Lung (tissue), 12 donors: ENCODE results near the gene CBX5. TPM values are rescaled to one million over a fixed set of nuclear protein-coding genes. Genes with fewer than 3 reads are reported as not detected.
A peak's percentile ranks its signal among the peaks of the same experiment; 100 is the strongest.

Experiments used
- ATAC-seq: fragments of 200-7000 bp; cut with Tn5 transposase; one replicate; pipeline ENCODE4 v1.9.1; 2020; ENCODE audit warnings: moderate number of reproducible peaks; ENCODE audit not compliant: insufficient read depth, low FRiP score
- DNase-seq, 3 donors: peaks; one replicate each; pipeline ENCODE4 v3.0.0-alpha.2; 2013 to 2017
- H3K27ac ChIP-seq, 2 donors: one replicate each; pipeline ENCODE4 v1.5.1; 2013; ENCODE audit warnings: mild to moderate bottlenecking in 2 of 2, moderate library complexity in 2 of 2, control low read depth in 1 of 2, inconsistent platforms in 1 of 2, low read depth in 1 of 2, low read length in 1 of 2
- H3K27me3 ChIP-seq, 3 donors: one replicate each; pipeline ENCODE4 v1.5.1; 2013; ENCODE audit warnings: low read length in 2 of 3; ENCODE audit not compliant: control insufficient read depth in 3 of 3, insufficient read depth in 3 of 3
- H3K36me3 ChIP-seq, 4 donors: one replicate each; pipeline ENCODE4 v1.5.1; 2013; ENCODE audit warnings: low read length in 4 of 4, mild to moderate bottlenecking in 1 of 4, moderate library complexity in 1 of 4; ENCODE audit not compliant: control insufficient read depth in 4 of 4, insufficient read depth in 4 of 4
- H3K4me1 ChIP-seq, 5 donors: one replicate each; pipeline ENCODE4 v1.5.1; 2013; ENCODE audit warnings: low read length in 5 of 5, mild to moderate bottlenecking in 2 of 5, moderate library complexity in 1 of 5; ENCODE audit not compliant: control insufficient read depth in 5 of 5, insufficient read depth in 5 of 5
- H3K4me3 ChIP-seq: one replicate; pipeline ENCODE4 v1.5.1; 2013; ENCODE audit warnings: mild to moderate bottlenecking, control low read depth, moderate library complexity
- H3K9ac ChIP-seq, 2 donors: one replicate each; pipeline ENCODE4 v1.5.1; 2013; ENCODE audit warnings: low read length in 2 of 2, control low read depth in 1 of 2; ENCODE audit not compliant: insufficient read depth in 1 of 2
- H3K9me3 ChIP-seq, 4 donors: one replicate each; pipeline ENCODE4 v1.5.1; 2013; ENCODE audit warnings: low read length in 3 of 4, mild to moderate bottlenecking in 1 of 4, moderate library complexity in 1 of 4; ENCODE audit not compliant: control insufficient read depth in 4 of 4, insufficient read depth in 3 of 4
- WGBS, 2 donors: extraction: QIAGEN DNeasy Blood & Tissue Kit; methylation state at CpG; one replicate each; pipeline ENCODE4 v1.1.7; 2013; 5-methylcytosine and 5-hydroxymethylcytosine counted together
- polyA plus RNA-seq, 2 donors: library from polyadenylated mRNA; stranded (reverse); fragments of 200-250 nt; gene quantifications; one replicate each; pipeline ENCODE4 v1.2.1, GENCODE V29; 2013
- total RNA-seq, 2 donors: library from RNA; depleted of rRNA in 1 of 2; stranded (reverse); fragments of >200 nt in 1 of 2; gene quantifications; one replicate each; pipeline ENCODE4 v1.2.1, GENCODE V29; 2014 to 2021
- TF ChIP-seq, protein P1 (sequence below): IDR thresholded peaks from 2 replicates; pipeline ENCODE4 v1.5.1; 2012; ENCODE audit warnings: mild to moderate bottlenecking; ENCODE audit errors: control extremely low read depth, extremely low read depth
- donor health status: control.
- donor health status: control.
- donor health status: Bipolar disorder and iron deficiency.
- donor health status: healthy.
- donor health status: DM: yes; HTN: yes; CAD: no.

The CBX5 gene
- total and polyA plus RNA-seq, 4 donors = 8.3 to 78.3 (median 30.3) TPM

DNA sequence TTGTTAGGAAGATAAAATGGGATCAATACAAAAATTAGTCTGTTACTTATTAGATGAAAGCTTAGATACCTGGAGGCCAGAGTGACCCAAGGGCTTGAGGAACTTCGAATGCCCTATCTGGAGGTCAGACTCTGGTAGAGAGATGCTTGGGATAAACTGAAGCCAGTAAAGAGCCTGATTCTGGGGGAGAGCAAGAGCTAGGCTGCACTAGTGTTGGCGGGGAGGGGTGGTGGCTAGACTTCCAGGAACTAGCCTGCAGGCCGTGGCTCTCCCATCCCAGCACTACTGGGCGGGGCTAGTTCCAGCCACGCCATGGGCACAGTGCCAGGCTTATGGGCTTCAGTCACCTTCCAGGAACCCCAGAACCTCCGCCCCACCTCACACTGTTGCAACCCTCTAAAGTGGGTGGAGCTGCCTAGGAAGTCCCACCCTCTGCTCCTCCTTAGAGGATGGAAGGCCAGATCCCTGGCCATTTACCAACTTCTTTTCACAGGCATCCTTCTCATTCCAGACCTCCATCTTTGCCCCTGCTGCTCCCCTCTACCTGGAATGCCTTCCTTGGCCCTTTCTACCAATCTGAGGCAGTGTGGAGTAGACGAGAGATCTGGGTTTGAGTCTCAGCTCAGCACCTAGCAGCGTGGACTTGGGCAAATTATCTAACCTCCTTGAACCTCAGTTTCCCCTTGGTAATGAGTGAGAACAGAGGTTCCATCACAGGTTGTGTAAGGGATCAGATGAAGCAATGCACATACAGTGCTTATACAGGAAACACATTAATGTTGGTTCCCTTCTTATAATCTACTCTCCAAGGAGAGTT lies 27.2 kb upstream of the CBX5 start:
- Histone ChIP-seq H3K27me3 (peaks cover 0 to 5% (median 2%) of the 10 kb centered on the region in 3 donors), H3K27ac (peak overlapping the region in 1 of 2 donors; percentile 27), H3K4me1 (peaks cover 0 to 8% (median 3%) of the 10 kb centered on the region in 5 donors), H3K9ac (no peak overlapping the region), H3K4me3 (no peak overlapping the region), H3K36me3 (no peaks in the 10 kb centered on the region), H3K9me3 (no peaks in the 10 kb centered on the region)
- 18 to 33% methylated on average over 8 of the region's 8 CpGs for WGBS, 2 donors
- TF ChIP-seq, protein P1, sequence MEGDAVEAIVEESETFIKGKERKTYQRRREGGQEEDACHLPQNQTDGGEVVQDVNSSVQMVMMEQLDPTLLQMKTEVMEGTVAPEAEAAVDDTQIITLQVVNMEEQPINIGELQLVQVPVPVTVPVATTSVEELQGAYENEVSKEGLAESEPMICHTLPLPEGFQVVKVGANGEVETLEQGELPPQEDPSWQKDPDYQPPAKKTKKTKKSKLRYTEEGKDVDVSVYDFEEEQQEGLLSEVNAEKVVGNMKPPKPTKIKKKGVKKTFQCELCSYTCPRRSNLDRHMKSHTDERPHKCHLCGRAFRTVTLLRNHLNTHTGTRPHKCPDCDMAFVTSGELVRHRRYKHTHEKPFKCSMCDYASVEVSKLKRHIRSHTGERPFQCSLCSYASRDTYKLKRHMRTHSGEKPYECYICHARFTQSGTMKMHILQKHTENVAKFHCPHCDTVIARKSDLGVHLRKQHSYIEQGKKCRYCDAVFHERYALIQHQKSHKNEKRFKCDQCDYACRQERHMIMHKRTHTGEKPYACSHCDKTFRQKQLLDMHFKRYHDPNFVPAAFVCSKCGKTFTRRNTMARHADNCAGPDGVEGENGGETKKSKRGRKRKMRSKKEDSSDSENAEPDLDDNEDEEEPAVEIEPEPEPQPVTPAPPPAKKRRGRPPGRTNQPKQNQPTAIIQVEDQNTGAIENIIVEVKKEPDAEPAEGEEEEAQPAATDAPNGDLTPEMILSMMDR = no peak
- DNase-seq = peak in 2 of 3 donors; percentile 61 to 62
- peak; percentile 83 for ATAC-seq

DNA sequence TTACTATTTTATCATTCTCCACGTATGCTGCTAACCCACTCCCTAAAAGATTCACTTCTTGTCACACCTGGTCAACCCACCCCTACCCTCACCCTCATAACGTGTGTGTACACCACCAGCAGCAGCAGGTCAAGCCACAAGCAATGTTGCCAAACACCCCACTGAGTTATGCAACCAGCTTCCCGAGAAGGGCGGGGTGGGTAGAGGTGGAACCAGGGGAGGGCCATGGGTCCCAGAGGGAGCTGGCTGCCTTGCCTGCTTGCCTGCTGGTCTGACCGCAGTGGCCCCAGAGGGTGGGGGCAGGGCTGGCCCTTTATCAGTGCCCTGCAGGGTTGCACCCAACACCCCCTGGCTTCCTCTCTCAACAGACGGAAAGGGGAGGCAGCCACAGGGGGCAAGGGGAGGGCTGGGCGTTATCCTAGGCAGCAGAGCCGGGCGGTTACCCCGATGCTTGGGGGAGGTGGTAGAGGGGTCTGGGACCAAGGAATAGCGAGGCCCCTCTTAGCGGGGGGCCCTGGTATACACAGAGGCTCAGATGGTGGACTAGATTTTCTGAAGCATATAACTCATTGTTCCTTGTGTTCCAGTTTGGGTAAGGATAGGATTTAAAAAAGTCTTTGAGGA lies 24.4 kb upstream of the CBX5 start:
- WGBS, 2 donors = 0 to 7% methylated on average over 12 of the region's 12 CpGs
- peak; percentile 46 to 71 (median 62) for DNase-seq
- H3K4me3 ChIP-seq = no peak overlapping the region

GRCh38 chr12:54303640-54304039 lies 23.7 kb upstream of the CBX5 start:
- Histone ChIP-seq H3K36me3 (no peaks in the 10 kb centered on the region), H3K4me3 (no peak overlapping the region), H3K27me3 (peaks cover 0 to 21% (median 20%) of the 10 kb centered on the region in 3 donors), H3K9ac (no peak overlapping the region), H3K27ac (no peak overlapping the region), H3K4me1 (peaks cover 0 to 11% (median 7%) of the 10 kb centered on the region in 5 donors), H3K9me3 (no peaks in the 10 kb centered on the region)
- TF ChIP-seq, protein P1 = no peak
- ATAC-seq (no peak), DNase-seq (no peak)

More for the DNA sequence above, 24.4 kb upstream of the CBX5 start:
- H3K36me3 ChIP-seq = no peaks in the 10 kb centered on the region
- peak overlapping the region in 1 of 2 donors; percentile 11 for H3K9ac ChIP-seq
- peak overlapping the region in 1 of 2 donors; percentile 23 for H3K27ac ChIP-seq
- peaks cover 0 to 17% (median 17%) of the 10 kb centered on the region in 3 donors for H3K27me3 ChIP-seq
- H3K4me1 ChIP-seq = peaks cover 0 to 11% (median 7%) of the 10 kb centered on the region in 5 donors
- TF ChIP-seq, protein P1 = no peak
- ATAC-seq = peak; percentile 74
- no peaks in the 10 kb centered on the region for H3K9me3 ChIP-seq
